HG03135 (cell line): ENCODE data around the gene EDIL3.

Experiments
- ATAC-seq: cut with Tn5 transposase; IDR thresholded peaks from one replicate; pipeline ENCODE4 v1.9.1; 2021; ENCODE audit warnings: mild to moderate bottlenecking, moderate library complexity; ENCODE audit not compliant: unreplicated experiment

Gene EDIL3

GRCh38 chr5:83919071-83920041 is 465.3 kb downstream of the EDIL3 start:
- no peak for ATAC-seq

GRCh38 chr5:83917261-83917908 is 467.3 kb downstream of the EDIL3 start:
- ATAC-seq = no peak

- no peak for ATAC-seq
Observed at GRCh38 chr5:83914662-83915418, 469.8 kb downstream of the EDIL3 start.

- no peak for ATAC-seq
Observed at GRCh38 chr5:83914199-83914598, 470.5 kb downstream of the EDIL3 start.

- ATAC-seq = no peak
Observed at GRCh38 chr5:83913593-83913992, 471.1 kb downstream of the EDIL3 start.

- ATAC-seq = no peak
Observed at GRCh38 chr5:83911367-83911919, 473.2 kb downstream of the EDIL3 start.

GRCh38 chr5:83900306-83900705 is 484.4 kb downstream of the EDIL3 start:
- ATAC-seq = no peak

GRCh38 chr5:83899326-83899970 is 485.2 kb downstream of the EDIL3 start:
- no peak for ATAC-seq

- no peak for ATAC-seq
Observed at GRCh38 chr5:83895860-83896259, 488.8 kb downstream of the EDIL3 start.

- no peak for ATAC-seq
Observed at GRCh38 chr5:83891261-83891660, 493.4 kb downstream of the EDIL3 start.
